Adrenal gland (tissue), 5 donors: Measurements from ENCODE around the gene IRF4.

Source experiments
- POLR2A ChIP-seq, 2 donors: fragments of 450-650 bp; IDR thresholded peaks; one replicate each; pipeline ENCODE4 v1.6.1; 2017; ENCODE audit warnings: antibody characterized with exemption in 2 of 2, mild to moderate bottlenecking in 2 of 2, moderate library complexity in 1 of 2
- TF ChIP-seq, protein P1 (sequence below), 6 experiments: fragments of 450-650 bp in 4 of 6; fragments of 200-600 bp in 2 of 6; sonication (generic) in 1 of 6; IDR thresholded peaks; 1 replicate in 5 of 6; 2 replicates in 1 of 6; pipeline versions ENCODE4 v1.5.1 to v1.8.0; 2016 to 2021; ENCODE audit warnings: antibody characterized with exemption in 6 of 6, mild to moderate bottlenecking in 2 of 6, moderate library complexity in 1 of 6
- donor health status: DM: no; HTN: no; CAD: no.

DNA sequence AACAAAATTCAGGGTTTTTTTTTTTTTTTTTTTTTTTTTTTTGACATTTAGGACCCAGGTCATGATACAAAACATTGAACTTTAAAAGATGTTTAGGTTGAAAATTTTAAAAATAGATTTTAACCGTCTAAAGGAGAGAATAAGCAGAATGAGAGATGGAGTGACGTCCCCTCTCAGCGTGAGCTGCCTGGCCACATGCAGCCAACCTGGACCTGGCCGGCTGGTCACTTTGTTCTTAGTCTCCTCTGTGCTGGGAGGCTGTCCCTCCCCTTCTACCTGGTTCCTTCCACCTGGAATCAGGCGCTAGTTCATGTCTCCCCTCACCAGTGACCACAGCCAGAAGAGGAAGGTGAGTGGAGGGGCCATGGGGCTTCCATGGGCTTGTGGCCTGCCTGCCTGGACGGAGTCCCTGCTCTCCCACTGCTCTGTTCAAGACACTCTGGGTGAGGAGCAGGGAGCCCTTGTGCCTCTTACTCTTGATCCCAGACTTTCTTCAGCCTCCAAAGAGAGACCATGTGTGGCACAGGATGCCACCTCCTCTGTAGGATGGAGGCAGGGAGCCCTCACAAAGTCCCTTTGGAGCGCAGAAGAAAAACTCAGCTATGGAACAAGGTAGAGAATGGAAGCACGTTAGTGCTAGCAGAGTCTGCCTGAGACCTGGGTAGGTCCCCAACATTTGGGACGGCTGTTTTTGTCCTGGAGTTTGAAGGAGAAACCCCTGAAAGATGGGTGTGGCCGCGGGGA lies 31.7 kb downstream of the IRF4 start:
- TF ChIP-seq, protein P1, sequence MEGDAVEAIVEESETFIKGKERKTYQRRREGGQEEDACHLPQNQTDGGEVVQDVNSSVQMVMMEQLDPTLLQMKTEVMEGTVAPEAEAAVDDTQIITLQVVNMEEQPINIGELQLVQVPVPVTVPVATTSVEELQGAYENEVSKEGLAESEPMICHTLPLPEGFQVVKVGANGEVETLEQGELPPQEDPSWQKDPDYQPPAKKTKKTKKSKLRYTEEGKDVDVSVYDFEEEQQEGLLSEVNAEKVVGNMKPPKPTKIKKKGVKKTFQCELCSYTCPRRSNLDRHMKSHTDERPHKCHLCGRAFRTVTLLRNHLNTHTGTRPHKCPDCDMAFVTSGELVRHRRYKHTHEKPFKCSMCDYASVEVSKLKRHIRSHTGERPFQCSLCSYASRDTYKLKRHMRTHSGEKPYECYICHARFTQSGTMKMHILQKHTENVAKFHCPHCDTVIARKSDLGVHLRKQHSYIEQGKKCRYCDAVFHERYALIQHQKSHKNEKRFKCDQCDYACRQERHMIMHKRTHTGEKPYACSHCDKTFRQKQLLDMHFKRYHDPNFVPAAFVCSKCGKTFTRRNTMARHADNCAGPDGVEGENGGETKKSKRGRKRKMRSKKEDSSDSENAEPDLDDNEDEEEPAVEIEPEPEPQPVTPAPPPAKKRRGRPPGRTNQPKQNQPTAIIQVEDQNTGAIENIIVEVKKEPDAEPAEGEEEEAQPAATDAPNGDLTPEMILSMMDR (IDR thresholded peaks at IDR 0.05), result no peak
- TF ChIP-seq POLR2A (IDR thresholded peaks at IDR 0.05), result no peak
